Endodermal cell (in vitro differentiated cells): Measurements from ENCODE around the gene OLFM4. TPM values are rescaled to one million over a fixed set of nuclear protein-coding genes. Genes with fewer than 3 reads are reported as not detected.

ENCODE experiments used
- DNase-seq: peaks from one replicate; pipeline ENCODE4 v3.0.0-alpha.2; 2017
- H3K27ac ChIP-seq: 2 replicates; pipeline ENCODE4 v1.5.1; 2013; ENCODE audit warnings: mild to moderate bottlenecking, low read depth, low read length, moderate library complexity
- H3K27me3 ChIP-seq: 2 replicates; pipeline ENCODE4 v1.6.1; 2013; ENCODE audit warnings: mild to moderate bottlenecking, low read length, moderate library complexity; ENCODE audit not compliant: insufficient read depth, control insufficient read depth, poor library complexity, severe bottlenecking
- H3K36me3 ChIP-seq: 2 replicates; pipeline ENCODE4 v1.7.0; 2013; ENCODE audit warnings: mild to moderate bottlenecking, low read length, moderate library complexity; ENCODE audit not compliant: control insufficient read depth, insufficient read depth
- H3K4me1 ChIP-seq: one replicate; pipeline ENCODE4 v1.7.0; 2013; ENCODE audit warnings: low read length; ENCODE audit not compliant: control insufficient read depth, insufficient read depth
- H3K4me3 ChIP-seq: 2 replicates; pipeline ENCODE4 v1.5.1; 2013; ENCODE audit warnings: mild to moderate bottlenecking, low read length, moderate library complexity
- H3K9ac ChIP-seq: 2 replicates; pipeline ENCODE4 v1.6.1; 2013; ENCODE audit warnings: mild to moderate bottlenecking, low read length, moderate library complexity; ENCODE audit not compliant: poor library complexity, severe bottlenecking; ENCODE audit errors: extremely low read depth
- H3K9me3 ChIP-seq: 2 replicates; pipeline ENCODE4 v1.6.1; 2013; ENCODE audit warnings: mild to moderate bottlenecking, low read length, moderate library complexity; ENCODE audit not compliant: control insufficient read depth
- H3K27ac Mint-ChIP-seq: 2 replicates; pipeline ENCODE4 v1.8.0; 2020; ENCODE audit warnings: mixed read lengths
- H3K27me3 Mint-ChIP-seq: 2 replicates; pipeline ENCODE4 v1.8.0; 2021; ENCODE audit warnings: mild to moderate bottlenecking, mixed read lengths; ENCODE audit not compliant: insufficient read depth
- H3K36me3 Mint-ChIP-seq: 2 replicates; pipeline ENCODE4 v1.8.0; 2020; ENCODE audit warnings: low read depth, mixed read lengths
- H3K4me1 Mint-ChIP-seq: 2 replicates; pipeline ENCODE4 v1.8.0; 2020; ENCODE audit warnings: mixed read lengths
- H3K4me3 Mint-ChIP-seq: 2 replicates; pipeline ENCODE4 v1.8.0; 2020; ENCODE audit warnings: mild to moderate bottlenecking, moderate library complexity, mixed read lengths
- H3K9me3 Mint-ChIP-seq: 2 replicates; pipeline ENCODE4 v1.8.0; 2020; ENCODE audit warnings: mild to moderate bottlenecking, mixed read lengths
- WGBS, 2 experiments: methylation state at CpG; one replicate each; pipeline versions ENCODE4 v1.1.5 to v1.1.7; 2013; ENCODE audit warnings: missing lambda C conversion rate in 2 of 2, mixed read lengths in 1 of 2; ENCODE audit not compliant: insufficient coverage in 1 of 2, insufficient read length in 1 of 2; 5-methylcytosine and 5-hydroxymethylcytosine counted together
- long read RNA-seq, 4 experiments: library from polyadenylated mRNA in 2 of 4; library from RNA in 1 of 4; library from capped mRNA in 1 of 4; stranded (forward) in 3 of 4; unstranded in 1 of 4; transcript quantifications; one replicate each; pipeline ENCODE4 v2.0.0, GENCODE V29; 2020 to 2021; ENCODE audit warnings: inconsistent platforms in 1 of 4
- polyA plus RNA-seq, 2 experiments: library from polyadenylated mRNA; stranded (reverse); fragments of 50-300 nt; gene quantifications; one replicate each; pipeline ENCODE4 v1.2.3, GENCODE V29; 2013
- total RNA-seq, 2 donors: library from RNA; stranded (reverse); fragmentation: NEBNext Ultra II Directional in 1 of 2; extraction: Animal tissue kit (Norgen Biotek cat#: 25700) in 1 of 2; gene quantifications; 2 replicates in 1 of 2; 3 replicates in 1 of 2; pipeline ENCODE4 v1.2.1, GENCODE V29; 2021
- TF ChIP-seq, protein P1 (sequence below): fragments of 200-600 bp; sonication (generic); conservative IDR thresholded peaks from 2 replicates; pipeline ENCODE4 v1.5.0; 2021; ENCODE audit warnings: antibody characterized with exemption, mild to moderate bottlenecking

The OLFM4 gene, protein sequence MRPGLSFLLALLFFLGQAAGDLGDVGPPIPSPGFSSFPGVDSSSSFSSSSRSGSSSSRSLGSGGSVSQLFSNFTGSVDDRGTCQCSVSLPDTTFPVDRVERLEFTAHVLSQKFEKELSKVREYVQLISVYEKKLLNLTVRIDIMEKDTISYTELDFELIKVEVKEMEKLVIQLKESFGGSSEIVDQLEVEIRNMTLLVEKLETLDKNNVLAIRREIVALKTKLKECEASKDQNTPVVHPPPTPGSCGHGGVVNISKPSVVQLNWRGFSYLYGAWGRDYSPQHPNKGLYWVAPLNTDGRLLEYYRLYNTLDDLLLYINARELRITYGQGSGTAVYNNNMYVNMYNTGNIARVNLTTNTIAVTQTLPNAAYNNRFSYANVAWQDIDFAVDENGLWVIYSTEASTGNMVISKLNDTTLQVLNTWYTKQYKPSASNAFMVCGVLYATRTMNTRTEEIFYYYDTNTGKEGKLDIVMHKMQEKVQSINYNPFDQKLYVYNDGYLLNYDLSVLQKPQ
- total RNA-seq, result not detected
- polyA plus RNA-seq (2013, experiment 1 of 2), result not detected
- 0.12 TPM for polyA plus RNA-seq (2013, experiment 2 of 2)
- long read RNA-seq, experiment 1, result 0 reads
- long read RNA-seq, experiment 2, result 0 reads
- long read RNA-seq, experiment 3, result 0 reads
- long read RNA-seq, experiment 4, result 0 reads

DNA sequence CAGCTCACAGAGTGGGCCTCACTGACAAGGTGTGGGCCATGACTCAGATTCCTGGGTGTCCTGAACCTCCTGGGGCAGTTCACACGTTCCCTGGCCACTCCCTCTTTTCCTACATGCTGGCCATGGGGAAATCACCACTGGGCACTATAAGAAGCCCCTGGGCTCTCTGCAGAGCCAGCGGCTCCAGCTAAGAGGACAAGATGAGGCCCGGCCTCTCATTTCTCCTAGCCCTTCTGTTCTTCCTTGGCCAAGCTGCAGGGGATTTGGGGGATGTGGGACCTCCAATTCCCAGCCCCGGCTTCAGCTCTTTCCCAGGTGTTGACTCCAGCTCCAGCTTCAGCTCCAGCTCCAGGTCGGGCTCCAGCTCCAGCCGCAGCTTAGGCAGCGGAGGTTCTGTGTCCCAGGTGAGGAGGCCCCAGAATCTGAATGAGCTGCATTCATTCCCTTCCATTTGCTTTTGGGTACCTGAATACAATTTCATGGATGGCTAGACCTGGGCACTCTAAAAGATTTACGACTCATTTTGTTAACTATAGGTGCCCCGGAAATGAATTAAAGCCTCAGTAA is at the start of gene OLFM4:
OLFM4 (plus strand) TSS at position 177 of the 567 bp plus-strand sequence; CDS start at position 201, 24 bp downstream.
- Mint-ChIP-seq H3K4me1 (no peaks in the 10 kb centered on the region), H3K27ac (no peak within 1 kb of the TSS), H3K4me3 (no peak within 1 kb of the TSS), H3K36me3 (no peaks in the 10 kb centered on the region), H3K9me3 (no peaks in the 10 kb centered on the region), H3K27me3 (peaks cover 2% of the 10 kb centered on the region)
- Histone ChIP-seq H3K27me3 (no peaks in the 10 kb centered on the region), H3K4me1 (no peaks in the 10 kb centered on the region), H3K4me3 (no peak within 1 kb of the TSS), H3K9me3 (no peaks in the 10 kb centered on the region), H3K9ac (no peak within 1 kb of the TSS), H3K27ac (no peak within 1 kb of the TSS), H3K36me3 (no peaks in the 10 kb centered on the region)
- DNase-seq, result peak; percentile 59
- 86 to 92% methylated on average over 3 to 9 of the region's 9 CpGs for WGBS, 2 experiments
- TF ChIP-seq, protein P1, sequence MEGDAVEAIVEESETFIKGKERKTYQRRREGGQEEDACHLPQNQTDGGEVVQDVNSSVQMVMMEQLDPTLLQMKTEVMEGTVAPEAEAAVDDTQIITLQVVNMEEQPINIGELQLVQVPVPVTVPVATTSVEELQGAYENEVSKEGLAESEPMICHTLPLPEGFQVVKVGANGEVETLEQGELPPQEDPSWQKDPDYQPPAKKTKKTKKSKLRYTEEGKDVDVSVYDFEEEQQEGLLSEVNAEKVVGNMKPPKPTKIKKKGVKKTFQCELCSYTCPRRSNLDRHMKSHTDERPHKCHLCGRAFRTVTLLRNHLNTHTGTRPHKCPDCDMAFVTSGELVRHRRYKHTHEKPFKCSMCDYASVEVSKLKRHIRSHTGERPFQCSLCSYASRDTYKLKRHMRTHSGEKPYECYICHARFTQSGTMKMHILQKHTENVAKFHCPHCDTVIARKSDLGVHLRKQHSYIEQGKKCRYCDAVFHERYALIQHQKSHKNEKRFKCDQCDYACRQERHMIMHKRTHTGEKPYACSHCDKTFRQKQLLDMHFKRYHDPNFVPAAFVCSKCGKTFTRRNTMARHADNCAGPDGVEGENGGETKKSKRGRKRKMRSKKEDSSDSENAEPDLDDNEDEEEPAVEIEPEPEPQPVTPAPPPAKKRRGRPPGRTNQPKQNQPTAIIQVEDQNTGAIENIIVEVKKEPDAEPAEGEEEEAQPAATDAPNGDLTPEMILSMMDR, result no peak

DNA sequence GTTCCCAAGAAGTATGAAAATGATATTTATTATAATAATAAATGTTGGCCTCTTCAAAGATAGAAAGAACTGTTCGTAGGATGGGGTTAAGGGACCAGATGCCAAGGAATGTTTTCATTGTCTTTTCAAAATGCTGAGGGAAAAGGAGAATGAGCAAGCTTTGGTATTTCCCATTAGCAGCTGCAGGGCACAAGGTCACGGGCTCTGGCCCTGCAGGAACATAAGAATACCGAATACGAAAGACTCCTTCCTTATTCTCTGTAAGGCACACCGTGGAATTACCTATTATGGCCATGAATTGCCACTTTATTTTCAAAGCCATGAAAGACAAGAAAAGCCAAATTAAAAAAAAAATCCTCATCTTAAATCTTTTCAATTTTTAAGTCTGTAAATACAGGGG is 49.6 kb upstream of the OLFM4 start:
- H3K27ac ChIP-seq, result no peak overlapping the region
- WGBS, 2 experiments, result 19 to 69% methylated on average over 2 to 5 of the region's 5 CpGs
- TF ChIP-seq, protein P1, result no peak

DNA sequence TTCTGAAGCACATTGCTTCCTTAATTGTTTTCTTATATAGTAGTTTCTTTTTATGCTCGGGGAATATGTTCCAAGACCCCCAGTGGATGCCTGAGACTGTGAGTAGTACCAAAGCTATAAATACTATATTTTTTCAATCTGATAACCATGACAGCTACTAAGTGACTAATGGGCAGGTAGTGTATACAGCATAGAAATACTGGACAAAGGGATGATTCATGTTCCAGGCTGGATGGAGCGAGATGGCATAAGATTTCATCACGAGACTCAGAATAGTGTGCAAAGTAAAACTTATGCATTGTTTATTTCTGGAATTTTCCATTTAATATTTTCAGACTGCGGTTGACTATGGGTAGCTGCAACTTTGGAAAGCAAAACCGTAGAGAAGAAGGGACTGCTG is 47.9 kb upstream of the OLFM4 start:
- TF ChIP-seq, protein P1, result no peak
- no peak overlapping the region for H3K4me3 Mint-ChIP-seq
- DNase-seq, result no peak
- Histone ChIP-seq H3K4me3 (no peak overlapping the region), H3K27ac (no peak overlapping the region), H3K9ac (no peak overlapping the region), H3K27me3 (peaks cover 3% of the 10 kb centered on the region), H3K9me3 (no peaks in the 10 kb centered on the region), H3K36me3 (no peaks in the 10 kb centered on the region), H3K4me1 (no peaks in the 10 kb centered on the region)
- no peaks in the 10 kb centered on the region for H3K36me3 Mint-ChIP-seq
- 88 to 95% methylated on average over 4 to 5 of the region's 5 CpGs for WGBS, 2 experiments
- H3K9me3 Mint-ChIP-seq, result no peaks in the 10 kb centered on the region
- no peaks in the 10 kb centered on the region for H3K4me1 Mint-ChIP-seq
- H3K27me3 Mint-ChIP-seq, result peaks cover 7% of the 10 kb centered on the region
- H3K27ac Mint-ChIP-seq, result no peak overlapping the region

More for the DNA sequence above, 49.6 kb upstream of the OLFM4 start:
- Mint-ChIP-seq H3K4me3 (no peak overlapping the region), H3K4me1 (no peaks in the 10 kb centered on the region), H3K9me3 (no peaks in the 10 kb centered on the region), H3K36me3 (no peaks in the 10 kb centered on the region), H3K27me3 (peaks cover 14% of the 10 kb centered on the region), H3K27ac (no peak overlapping the region)
- DNase-seq, result no peak
- Histone ChIP-seq H3K36me3 (no peaks in the 10 kb centered on the region), H3K4me1 (no peaks in the 10 kb centered on the region), H3K9me3 (no peaks in the 10 kb centered on the region), H3K4me3 (no peak overlapping the region), H3K27me3 (peaks cover 19% of the 10 kb centered on the region), H3K9ac (no peak overlapping the region)
